Spleen (tissue), 11 donors: Measurements from ENCODE around the gene SUB1. TPM values are rescaled to one million over a fixed set of nuclear protein-coding genes. Genes with fewer than 3 reads are reported as not detected.
"Not testable (repeated sequence)": the region's sequence is repeated elsewhere in the genome, so short reads cannot be mapped to it uniquely, and the experiment has no call there.

ENCODE experiments used
- DNase-seq: peaks from one replicate; pipeline ENCODE4 v3.0.0-alpha.2; 2020
- H3K27ac ChIP-seq, 8 donors: fragments of 200-600 bp; sonication (generic) in 7 of 8; 1 replicate in 4 of 8; 2 replicates in 4 of 8; pipeline versions ENCODE4 v1.5.0 to v1.8.0; 2016 to 2021; ENCODE audit warnings: inconsistent platforms in 4 of 8, mild to moderate bottlenecking in 4 of 8, moderate library complexity in 1 of 8
- H3K27me3 ChIP-seq, 7 donors: fragments of 200-600 bp; sonication (generic) in 6 of 7; replicated peaks in 1 of 7; 1 replicate in 4 of 7; 2 replicates in 3 of 7; pipeline versions ENCODE4 v1.5.0 to v1.8.0; 2016 to 2021; ENCODE audit warnings: inconsistent platforms in 3 of 7, mild to moderate bottlenecking in 1 of 7
- H3K36me3 ChIP-seq, 6 donors: fragments of 200-600 bp; sonication (generic) in 5 of 6; 1 replicate in 4 of 6; 2 replicates in 2 of 6; pipeline versions ENCODE4 v1.5.0 to v1.8.0; 2016 to 2021; ENCODE audit warnings: inconsistent platforms in 2 of 6
- H3K4me1 ChIP-seq, 6 donors: fragments of 200-600 bp; sonication (generic) in 5 of 6; 1 replicate in 3 of 6; 2 replicates in 3 of 6; pipeline versions ENCODE4 v1.5.0 to v1.8.0; 2016 to 2021; ENCODE audit warnings: inconsistent platforms in 3 of 6
- H3K4me3 ChIP-seq, 8 donors: fragments of 200-600 bp; sonication (generic) in 7 of 8; 1 replicate in 4 of 8; 2 replicates in 4 of 8; pipeline versions ENCODE4 v1.5.0 to v1.8.0; 2016 to 2021; ENCODE audit warnings: inconsistent platforms in 4 of 8, mild to moderate bottlenecking in 4 of 8, moderate library complexity in 2 of 8
- H3K9me3 ChIP-seq, 8 donors: fragments of 200-600 bp; sonication (generic) in 7 of 8; 1 replicate in 4 of 8; 2 replicates in 4 of 8; pipeline versions ENCODE4 v1.5.0 to v1.8.0; 2016 to 2021; ENCODE audit warnings: inconsistent platforms in 4 of 8
- CTCF ChIP-seq, 11 experiments: fragments of 200-600 bp in 7 of 11; fragments of 450-650 bp in 4 of 11; sonication (generic) in 4 of 11; IDR thresholded peaks in 8 of 11; conservative IDR thresholded peaks in 3 of 11; 1 replicate in 7 of 11; 2 replicates in 4 of 11; pipeline versions ENCODE4 v1.4.0 to v1.8.0; 2016 to 2021; ENCODE audit warnings: antibody characterized with exemption in 11 of 11, inconsistent platforms in 4 of 11, mild to moderate bottlenecking in 1 of 11
- POLR2A ChIP-seq, 3 donors: fragments of 450-650 bp; IDR thresholded peaks; one replicate each; pipeline ENCODE4 v1.5.1; 2017; ENCODE audit warnings: antibody characterized with exemption in 3 of 3, mild to moderate bottlenecking in 1 of 3
- POLR2AphosphoS5 ChIP-seq, 3 donors: sonication (generic); formaldehyde crosslinking; IDR thresholded peaks; one replicate each; pipeline ENCODE4 v1.5.1; 2017; ENCODE audit warnings: antibody characterized with exemption in 3 of 3
- WGBS, 5 donors: extraction: QIAGEN DNeasy Blood & Tissue Kit in 3 of 5; methylation state at CpG; one replicate each; pipeline versions ENCODE4 v1.1.5 to v1.1.7; 2013 to 2018; 5-methylcytosine and 5-hydroxymethylcytosine counted together
- intact Hi-C: fragments of 100-400 bp; cut with DNase I; formaldehyde crosslinking; loops from one replicate; pipeline ENCODE4 v1.15.0; 2023; ENCODE audit warnings: low total_unique reads
- polyA plus RNA-seq, 3 donors: library from polyadenylated mRNA; stranded (reverse); fragments of 200-250 nt; gene quantifications; one replicate each; pipeline ENCODE4 v1.2.1, GENCODE V29; 2013
- total RNA-seq, 7 donors: library from RNA; depleted of rRNA in 3 of 7; stranded (reverse); fragments of >200 nt in 3 of 7; fragmentation: NEBNext Ultra II Directional in 4 of 7; extraction: Animal tissue kit (Norgen Biotek cat#: 25700) in 4 of 7; gene quantifications; one replicate each; pipeline versions ENCODE4 v1.1.0 to v1.2.1, GENCODE V29; 2016 to 2021
- donor health status: healthy with polysubstance abuse.
- donor health status: DM: no; HTN: no; CAD: no; lungs with moderate emphysema.
- donor health status: DM: no; HTN: no; CAD: no.
- donor health status: Bipolar disorder and iron deficiency.
- donor health status: healthy.
- donor health status: DM: no; HTN: no; CAD: no.
- donor health status: DM: yes; HTN: yes; CAD: no.

The SUB1 gene
- total and polyA plus RNA-seq, 10 donors: 157 to 262 (median 215) TPM

GRCh38 chr5:32552936-32553335, 32.4 kb upstream of the SUB1 start:
- Histone ChIP-seq H3K4me3 (no peak overlapping the region), H3K4me1 (peaks cover 0 to 10% (median 3%) of the 10 kb centered on the region in 6 donors), H3K27ac (no peak overlapping the region), H3K27me3 (no peaks in the 10 kb centered on the region), H3K36me3 (no peaks in the 10 kb centered on the region), H3K9me3 (peaks cover 0 to 6% (median 0%) of the 10 kb centered on the region in 8 donors)
- no peak for TF ChIP-seq POLR2AphosphoS5 (IDR thresholded peaks at IDR 0.05)
- no peak for TF ChIP-seq POLR2A (IDR thresholded peaks at IDR 0.05)
- no peak for TF ChIP-seq CTCF (IDR thresholded peaks at IDR 0.05 in 8 of 11, conservative IDR thresholded peaks at IDR 0.05 in 3 of 11)
- intact Hi-C loops: no loop called here
- WGBS, 5 donors: 92 to 100% (median 96%) methylated on average over 6 to 10 of the region's 10 CpGs
- no peak for DNase-seq

- WGBS, 5 donors: 8 to 29% (median 16%) methylated on average over 2 of the region's 2 CpGs
These were observed 31.1 kb upstream of the SUB1 start for GRCh38 chr5:32554181-32554780.

GRCh38 chr5:32556543-32556942, 28.8 kb upstream of the SUB1 start:
- intact Hi-C loops: not testable (repeated sequence)

More at GRCh38 chr5:32554181-32554780, 31.1 kb upstream of the SUB1 start:
- H3K4me1 ChIP-seq, H3K9me3 ChIP-seq, H3K4me3 ChIP-seq, H3K27me3 ChIP-seq, intact Hi-C loops, H3K36me3 ChIP-seq, DNase-seq, H3K27ac ChIP-seq: not testable (repeated sequence)

GRCh38 chr5:32559411-32559810, 25.9 kb upstream of the SUB1 start:
- Histone ChIP-seq H3K27me3 (no peaks in the 10 kb centered on the region), H3K4me3 (no peak overlapping the region), H3K36me3 (no peaks in the 10 kb centered on the region), H3K27ac (no peak overlapping the region), H3K4me1 (peaks cover 0 to 2% (median under 1%) of the 10 kb centered on the region in 6 donors), H3K9me3 (no peaks in the 10 kb centered on the region)
- DNase-seq: no peak
- TF ChIP-seq POLR2AphosphoS5 (IDR thresholded peaks at IDR 0.05): no peak
- TF ChIP-seq CTCF (IDR thresholded peaks at IDR 0.05 in 8 of 11, conservative IDR thresholded peaks at IDR 0.05 in 3 of 11): no peak
- no peak for TF ChIP-seq POLR2A (IDR thresholded peaks at IDR 0.05)
- intact Hi-C loops: no loop called here

More at GRCh38 chr5:32556543-32556942, 28.8 kb upstream of the SUB1 start:
- H3K27ac ChIP-seq, H3K4me1 ChIP-seq, H3K36me3 ChIP-seq, H3K27me3 ChIP-seq, H3K9me3 ChIP-seq, H3K4me3 ChIP-seq, DNase-seq: not testable (repeated sequence)
- WGBS, 5 donors: 79 to 89% (median 81%) methylated on average over 6 of the region's 6 CpGs

- no peak overlapping the region for H3K27ac ChIP-seq
- H3K27me3 ChIP-seq: no peaks in the 10 kb centered on the region
- no peak for DNase-seq
- no peak overlapping the region for H3K4me3 ChIP-seq
- H3K9me3 ChIP-seq: no peaks in the 10 kb centered on the region
- intact Hi-C loops: no loop called here
- TF ChIP-seq POLR2AphosphoS5 (IDR thresholded peaks at IDR 0.05) (no peak), POLR2A (IDR thresholded peaks at IDR 0.05) (no peak), CTCF (IDR thresholded peaks at IDR 0.05 in 8 of 11, conservative IDR thresholded peaks at IDR 0.05 in 3 of 11) (no peak)
- no peaks in the 10 kb centered on the region for H3K4me1 ChIP-seq
- no peaks in the 10 kb centered on the region for H3K36me3 ChIP-seq
These were observed 25.4 kb upstream of the SUB1 start for GRCh38 chr5:32559921-32560320.
